ENCODE data around the gene MKKS. TPM values are rescaled to one million over a fixed set of nuclear protein-coding genes. Genes with fewer than 3 reads are reported as not detected.

Gene MKKS
- total and polyA plus RNA-seq, 9 of the 15 experiments (the other 6 are each of a cell fraction or from before 2014, with no cell fraction given), result 6.8 to 26.8 (median 12.0) TPM

DNA sequence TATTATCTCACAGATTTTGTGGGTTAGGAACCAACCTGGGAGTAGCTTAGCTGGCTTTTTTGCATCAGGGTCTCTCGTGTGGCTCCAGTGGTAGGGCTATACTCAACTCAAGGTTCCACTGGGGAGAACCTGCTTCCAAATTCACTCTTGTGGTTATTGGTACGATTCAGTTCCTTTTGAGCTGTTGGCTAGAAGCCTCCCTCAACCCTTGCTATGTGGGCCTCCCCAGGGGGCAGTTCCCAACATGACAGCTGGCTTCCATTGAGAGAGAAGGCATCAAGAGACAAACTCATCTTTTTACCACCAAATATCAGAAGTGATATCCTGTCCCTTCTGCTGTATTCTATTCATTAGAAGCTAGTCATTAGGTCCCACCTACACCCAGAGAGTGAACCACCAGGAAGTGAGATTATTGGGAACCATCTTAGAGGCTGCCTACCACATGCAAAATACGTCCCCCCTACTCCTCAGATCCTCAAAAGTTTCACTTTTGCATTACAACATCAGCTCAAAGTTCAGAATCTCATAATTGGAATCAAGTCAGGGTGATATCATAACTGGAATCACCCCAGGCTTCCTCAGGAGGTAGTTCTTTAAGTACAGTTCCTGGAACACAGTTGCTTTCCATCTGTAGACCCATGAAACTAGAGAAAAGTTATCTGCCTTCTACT is 30.9 kb downstream of the MKKS start:
- no peaks in the 10 kb centered on the region for H3K9me1 ChIP-seq (ENCODE audit: control insufficient read depth, insufficient read depth, low read length)
- no TSS peak for BruUV-seq (replicated peaks)
- no peak overlapping the region for H3K27ac ChIP-seq (ENCODE audit: extremely low read depth, low read depth, low read length)
- FAIRE-seq, result no peak
- H3K27me3 ChIP-seq (ENCODE audit: control insufficient read depth in 2 of 2, insufficient read depth in 2 of 2, low read length in 2 of 2), result no peaks in the 10 kb centered on the region
- peaks cover 15% of the 10 kb centered on the region; the same call in 2 of the 3 replicates for H3K36me3 ChIP-seq (ENCODE audit: control insufficient read depth, insufficient read depth, low read length)
- no peaks in the 10 kb centered on the region for H3K9me3 ChIP-seq (replicated peaks; ENCODE audit: control insufficient read depth, insufficient read depth, low read depth, low read length)
- intact Hi-C loops (cut with micrococcal nuclease), result no loop called here
- no peaks in the 10 kb centered on the region for H4K20me1 ChIP-seq (replicated peaks; ENCODE audit: control insufficient read depth, insufficient read depth, low read length)
- no peak overlapping the region for H2AFZ ChIP-seq (ENCODE audit: low read depth, low read length)
- no peaks in the 10 kb centered on the region for H3K79me2 ChIP-seq (ENCODE audit: control insufficient read depth, insufficient read depth, low read length)
- H3K4me3 ChIP-seq, result no peak overlapping the region
- TF ChIP-seq SMAD1 (IDR thresholded peaks at IDR 0.05; ENCODE audit: low read depth, low read length, partially characterized antibody) (no peak), ARNT (IDR thresholded peaks at IDR 0.05) (no peak), ZBTB17 (CRISPR knock-in tag; IDR thresholded peaks at IDR 0.05) (no peak), NELFE (IDR thresholded peaks at IDR 0.05; ENCODE audit: insufficient read depth, insufficient read length) (no peak), MIER1 (IDR thresholded peaks at IDR 0.05; ENCODE audit: low read depth) (no peak), ZNF232 (CRISPR knock-in tag; IDR thresholded peaks at IDR 0.05) (no peak), ZNF785 (CRISPR knock-in tag; IDR thresholded peaks at IDR 0.05) (no peak), TAF1 (IDR thresholded peaks at IDR 0.05; ENCODE audit: control insufficient read depth, extremely low read depth, insufficient read depth, low read length, severe bottlenecking) (no peak)
- TF ChIP-seq, protein P1, sequence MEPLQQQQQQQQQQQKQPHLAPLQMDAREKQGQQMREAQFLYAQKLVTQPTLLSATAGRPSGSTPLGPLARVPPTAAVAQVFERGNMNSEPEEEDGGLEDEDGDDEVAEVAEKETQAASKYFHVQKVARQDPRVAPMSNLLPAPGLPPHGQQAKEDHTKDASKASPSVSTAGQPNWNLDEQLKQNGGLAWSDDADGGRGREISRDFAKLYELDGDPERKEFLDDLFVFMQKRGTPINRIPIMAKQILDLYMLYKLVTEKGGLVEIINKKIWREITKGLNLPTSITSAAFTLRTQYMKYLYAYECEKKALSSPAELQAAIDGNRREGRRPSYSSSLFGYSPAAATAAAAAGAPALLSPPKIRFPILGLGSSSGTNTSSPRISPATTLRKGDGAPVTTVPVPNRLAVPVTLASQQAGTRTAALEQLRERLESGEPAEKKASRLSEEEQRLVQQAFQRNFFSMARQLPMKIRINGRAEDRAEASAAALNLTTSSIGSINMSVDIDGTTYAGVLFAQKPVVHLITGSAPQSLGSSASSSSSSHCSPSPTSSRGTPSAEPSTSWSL (CRISPR knock-in tag; IDR thresholded peaks at IDR 0.05; ENCODE audit: borderline replicate concordance), result no peak
- TF ChIP-seq, protein P2, sequence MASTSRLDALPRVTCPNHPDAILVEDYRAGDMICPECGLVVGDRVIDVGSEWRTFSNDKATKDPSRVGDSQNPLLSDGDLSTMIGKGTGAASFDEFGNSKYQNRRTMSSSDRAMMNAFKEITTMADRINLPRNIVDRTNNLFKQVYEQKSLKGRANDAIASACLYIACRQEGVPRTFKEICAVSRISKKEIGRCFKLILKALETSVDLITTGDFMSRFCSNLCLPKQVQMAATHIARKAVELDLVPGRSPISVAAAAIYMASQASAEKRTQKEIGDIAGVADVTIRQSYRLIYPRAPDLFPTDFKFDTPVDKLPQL (IDR thresholded peaks at IDR 0.05; ENCODE audit: extremely low read depth, insufficient read length), result no peak
- CTCF ChIA-PET (ENCODE audit: low intra/inter-chr PET ratio), result no interaction called here
- POLR2A ChIA-PET, result no interaction called here
- 31% methylated on average over 3 of the region's 3 CpGs for WGBS (ENCODE audit: insufficient coverage, low coverage, missing lambda C conversion rate)
- no peaks in the 10 kb centered on the region for H3K4me1 ChIP-seq (replicated peaks in 1 of 2; ENCODE audit: control insufficient read depth in 2 of 2, insufficient read depth in 2 of 2, low read length in 2 of 2)
- DNase-seq (ENCODE audit: extremely low read depth in 1 of 4, low spot score in 3 of 4), result no peak
- H3K9ac ChIP-seq (ENCODE audit: insufficient read depth in 1 of 2, low read depth in 2 of 2, low read length in 2 of 2), result no peak overlapping the region
- in situ Hi-C loops (cut with MboI), result loop anchor here (25.0 kb wide), 1 partner anchor 1791 kb away; no protein-coding TSS in a partner anchor
- H3K4me2 ChIP-seq (ENCODE audit: insufficient read depth, low read length), result no peak overlapping the region
- no peak for ATAC-seq
